DMS79 treated with DMSO at 0.1 percent for 48 hours (cell line): ENCODE results near the gene CHI3L1.

Experiments
- DNase-seq: peaks from one replicate; lab custom pipeline; 2025; lab: John Stamatoyannopoulos, UW

CHI3L1 gene

DNA sequence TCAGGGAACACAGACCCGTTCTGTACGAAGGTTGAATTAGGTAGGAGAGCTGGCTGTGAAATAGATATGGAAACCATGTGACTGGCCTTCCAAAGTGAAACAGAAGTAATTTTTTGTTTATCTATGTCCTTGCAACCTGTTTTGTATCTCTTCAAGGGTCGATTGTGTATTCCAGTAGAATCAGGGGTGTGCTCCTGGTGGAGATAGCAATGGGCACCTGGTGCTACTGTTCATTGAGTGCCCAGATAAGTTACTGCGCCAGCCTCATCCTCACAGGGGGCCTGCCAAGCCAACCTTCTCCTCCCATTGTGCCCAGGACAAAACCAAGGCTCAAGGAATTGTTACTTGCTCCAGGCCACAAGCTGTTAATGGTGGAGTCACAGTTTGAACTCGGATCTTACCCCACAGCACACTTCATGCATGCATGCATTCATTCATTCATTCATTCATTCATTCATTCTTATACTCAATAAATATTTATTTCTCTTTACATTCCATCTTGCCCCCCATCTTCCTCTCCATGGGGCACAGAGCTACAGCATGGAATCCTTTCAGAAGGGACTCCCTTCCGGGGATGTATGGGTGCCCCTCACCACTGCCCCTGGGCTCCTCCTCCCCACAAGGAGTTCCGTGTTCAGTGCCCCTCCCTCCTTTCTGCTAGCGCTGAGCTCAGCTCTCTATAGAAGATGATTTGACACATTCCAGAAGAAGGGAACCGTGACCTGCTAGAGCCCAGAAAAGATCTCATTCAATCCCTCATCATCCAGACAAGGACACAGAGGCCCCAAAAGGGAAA, 34.9 kb downstream of the CHI3L1 start:
- no peak for DNase-seq

DNA sequence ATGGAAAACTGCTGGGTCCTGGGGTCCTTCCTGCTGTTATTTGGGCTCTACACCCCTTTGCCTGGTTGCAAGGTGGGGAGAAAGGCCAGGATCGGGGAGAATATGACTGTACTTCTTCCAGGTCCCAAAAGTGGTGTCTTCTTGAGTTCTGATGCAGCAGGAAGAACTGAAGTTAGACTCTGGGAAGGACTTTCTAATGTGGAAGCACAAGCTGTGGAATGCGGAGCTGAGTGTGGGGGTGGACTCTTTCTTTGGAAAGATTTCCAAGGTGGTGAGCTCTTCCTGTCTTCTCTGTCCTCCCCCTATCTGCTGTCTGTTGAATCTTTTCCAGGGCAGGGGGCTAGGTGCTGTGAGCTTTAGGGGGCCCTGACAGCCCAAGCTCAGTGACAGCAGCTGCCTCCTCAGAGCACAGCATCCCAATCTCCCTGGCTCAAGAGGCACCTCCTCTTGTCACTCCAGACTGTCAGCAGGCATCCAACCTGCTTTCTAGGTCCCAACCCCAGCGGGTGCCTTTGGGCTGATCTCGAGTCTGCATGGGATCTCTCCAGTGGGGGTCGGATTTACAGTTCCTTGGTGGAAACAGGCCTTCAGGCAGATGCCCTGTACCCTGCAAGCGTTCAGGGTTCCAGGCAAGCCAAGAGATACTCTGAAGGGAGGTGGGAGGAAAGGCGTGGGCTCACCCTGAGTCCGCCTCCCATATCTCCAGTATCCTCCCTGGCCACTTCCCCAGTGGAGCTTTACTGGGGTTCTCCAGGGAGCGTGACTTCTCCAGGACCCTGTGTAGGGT, 35.8 kb downstream of the CHI3L1 start:
- no peak for DNase-seq

GRCh38 chr1:203149188-203149840, 37.2 kb downstream of the CHI3L1 start:
- DNase-seq = no peak

DNA sequence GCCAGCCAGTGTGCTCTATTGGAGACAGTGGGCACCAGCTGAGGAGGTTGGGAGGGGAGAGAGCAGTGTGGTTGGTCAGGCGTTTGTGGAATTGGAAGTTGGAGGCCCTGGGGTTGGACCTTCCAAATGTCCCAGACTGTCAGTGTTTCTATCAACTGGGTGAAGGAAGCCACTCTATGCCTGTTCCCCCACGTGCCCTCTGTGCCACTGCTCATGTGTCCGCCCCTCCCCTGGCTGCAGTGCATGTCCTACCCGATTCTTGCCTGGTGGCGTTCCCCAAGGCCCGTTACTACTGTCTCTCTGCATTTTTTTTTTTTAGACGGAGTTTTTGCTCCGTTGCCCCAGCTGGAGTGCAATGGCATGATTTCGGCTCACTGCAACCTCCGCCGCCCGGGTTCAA, 37.9 kb downstream of the CHI3L1 start:
- DNase-seq = no peak

DNA sequence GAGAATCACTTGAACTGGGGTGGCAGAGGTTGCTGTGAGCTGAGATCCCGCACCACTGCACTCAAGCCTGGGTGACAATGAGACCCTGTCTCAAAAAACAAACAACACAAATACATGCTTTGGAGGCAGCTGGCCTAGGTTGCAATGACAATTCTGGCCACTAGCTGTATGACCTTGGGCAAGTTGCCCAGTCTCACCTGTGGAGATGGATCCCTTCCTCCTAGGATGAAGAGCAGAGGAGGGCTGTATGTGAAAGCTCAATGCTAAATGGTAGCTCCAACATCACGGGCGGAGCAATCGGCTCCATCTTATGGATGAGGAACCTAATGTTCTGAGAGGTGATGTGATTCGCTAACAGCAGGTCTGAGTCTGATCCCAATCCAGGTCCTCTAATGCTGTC, 38.4 kb downstream of the CHI3L1 start:
- DNase-seq = no peak

DNA sequence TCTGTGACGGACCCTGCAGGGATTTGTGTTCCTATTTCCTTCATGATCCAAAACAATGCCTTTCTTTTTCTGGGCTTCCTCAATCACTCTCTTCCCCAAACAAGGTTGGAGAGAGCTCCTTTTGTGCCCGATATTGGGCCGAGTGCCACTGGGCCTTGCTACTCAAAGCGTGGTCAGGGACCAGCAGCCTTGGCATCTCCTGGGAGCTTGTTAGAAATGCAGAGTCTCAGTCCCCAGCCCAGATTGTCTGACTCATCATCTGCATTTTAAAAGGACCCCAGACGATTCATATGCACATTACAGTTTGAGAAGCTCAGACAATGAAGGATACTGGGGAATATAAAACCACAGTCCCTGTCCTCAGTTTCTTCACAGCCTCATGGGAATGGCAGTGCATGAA, 39.1 kb downstream of the CHI3L1 start:
- DNase-seq = no peak

- DNase-seq = no peak
Measured at GRCh38 chr1:203146537-203146936, 40.0 kb downstream of the CHI3L1 start.

GRCh38 chr1:203146042-203146369, 40.5 kb downstream of the CHI3L1 start:
- DNase-seq = no peak

GRCh38 chr1:203145321-203146041, 41.0 kb downstream of the CHI3L1 start:
- no peak for DNase-seq

- DNase-seq = no peak
Measured at GRCh38 chr1:203144661-203145060, 41.8 kb downstream of the CHI3L1 start.

GRCh38 chr1:203143641-203144040, 42.9 kb downstream of the CHI3L1 start:
- DNase-seq = no peak

DNA sequence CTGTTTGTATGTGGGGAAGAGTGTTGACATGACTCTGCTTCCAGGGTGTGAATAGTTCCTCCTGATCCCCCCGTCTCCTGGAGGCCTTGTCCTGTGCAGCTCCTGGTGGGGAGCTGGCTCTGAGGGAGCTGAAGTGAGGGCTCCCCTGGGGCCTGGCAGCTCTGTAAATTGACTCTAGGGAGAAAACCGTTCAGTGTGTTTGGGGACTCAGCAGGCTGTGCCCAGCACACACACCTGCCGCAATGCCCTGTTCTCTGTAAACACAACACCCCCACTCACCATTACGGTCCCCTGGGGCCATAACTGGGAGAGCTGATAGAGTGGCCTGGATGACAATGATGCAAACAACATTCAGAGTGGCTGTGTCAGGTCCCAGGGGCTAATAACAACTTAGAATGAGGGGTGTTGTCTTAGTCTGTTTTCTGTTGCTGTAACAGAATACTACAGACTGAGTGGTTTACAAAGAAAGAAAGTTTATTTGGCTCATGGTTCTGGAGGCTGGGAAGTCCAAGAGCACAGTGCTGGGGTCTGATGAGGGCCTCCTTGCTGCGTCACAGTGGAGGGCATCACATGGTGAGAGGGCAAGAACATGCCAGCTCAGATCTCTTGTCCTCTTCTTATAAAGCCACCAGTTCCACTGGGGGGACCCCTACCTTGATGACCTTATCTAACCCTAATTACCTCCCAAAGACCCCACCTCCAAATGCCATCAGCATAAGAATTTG, 43.7 kb downstream of the CHI3L1 start:
- no peak for DNase-seq

- no peak for DNase-seq
Measured at GRCh38 chr1:203142124-203142523, 44.4 kb downstream of the CHI3L1 start.

DNA sequence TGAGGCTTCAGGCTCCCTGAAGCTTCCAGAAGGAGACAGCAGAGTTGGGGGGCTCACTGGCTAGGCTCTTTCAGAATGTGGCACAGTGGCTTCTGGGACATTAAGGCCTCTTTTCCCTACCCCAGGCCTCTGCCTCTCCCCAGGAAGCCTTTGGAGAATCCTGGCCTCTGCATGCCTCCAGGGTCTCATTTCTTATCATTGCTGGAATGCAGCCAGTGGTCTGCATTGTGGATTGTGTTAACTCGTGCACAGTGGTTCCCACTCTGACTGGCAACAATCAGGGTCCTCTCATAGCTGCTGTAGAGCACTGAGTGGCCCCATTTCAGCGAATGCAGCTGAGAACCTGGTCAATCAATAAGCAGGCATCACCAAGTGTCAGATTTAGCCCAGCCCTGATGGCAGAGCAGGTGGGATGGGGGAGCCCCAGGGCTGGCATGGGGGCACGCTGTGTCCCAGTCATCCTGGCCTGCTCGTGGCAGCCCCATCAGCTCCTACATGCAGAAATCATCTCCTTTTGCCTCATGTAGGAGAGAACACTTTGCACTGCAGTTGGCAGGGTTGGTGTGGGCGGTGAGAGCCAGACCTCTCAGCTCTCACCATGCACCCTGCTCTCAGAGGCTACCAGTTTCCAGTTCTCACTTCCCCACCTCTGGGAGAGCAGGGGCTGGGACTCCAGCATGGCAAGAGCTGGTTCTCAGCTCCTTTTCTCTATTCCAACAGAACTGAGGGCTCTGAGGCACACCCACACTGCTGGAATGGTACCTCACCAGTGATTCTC, 45.6 kb downstream of the CHI3L1 start:
- DNase-seq = no peak

DNA sequence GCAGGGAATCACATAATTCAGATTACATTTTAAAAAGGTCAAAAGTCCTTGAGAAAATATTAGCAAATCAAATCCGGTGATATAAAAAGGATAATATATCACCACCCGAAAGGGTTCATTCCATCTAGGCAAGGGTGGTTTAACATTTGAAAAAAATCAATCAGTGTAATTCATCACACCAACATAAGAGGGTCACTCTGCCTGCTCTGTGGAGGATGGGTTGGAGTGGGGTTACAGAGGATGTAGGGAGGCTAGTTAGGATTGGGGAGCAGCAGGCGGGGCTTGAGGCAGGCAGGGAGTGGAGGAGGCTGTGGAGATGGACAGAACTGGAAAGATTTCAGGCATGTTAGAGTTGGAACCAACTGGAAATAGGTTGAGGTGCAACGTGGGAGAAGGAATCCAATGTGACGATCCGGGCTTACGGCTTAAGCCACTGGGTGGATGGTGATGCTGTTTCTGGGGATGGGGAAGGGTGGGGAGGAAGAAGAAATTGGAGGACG, 46.5 kb downstream of the CHI3L1 start:
- DNase-seq = no peak

GRCh38 chr1:203138066-203138465, 48.4 kb downstream of the CHI3L1 start:
- no peak for DNase-seq

DNA sequence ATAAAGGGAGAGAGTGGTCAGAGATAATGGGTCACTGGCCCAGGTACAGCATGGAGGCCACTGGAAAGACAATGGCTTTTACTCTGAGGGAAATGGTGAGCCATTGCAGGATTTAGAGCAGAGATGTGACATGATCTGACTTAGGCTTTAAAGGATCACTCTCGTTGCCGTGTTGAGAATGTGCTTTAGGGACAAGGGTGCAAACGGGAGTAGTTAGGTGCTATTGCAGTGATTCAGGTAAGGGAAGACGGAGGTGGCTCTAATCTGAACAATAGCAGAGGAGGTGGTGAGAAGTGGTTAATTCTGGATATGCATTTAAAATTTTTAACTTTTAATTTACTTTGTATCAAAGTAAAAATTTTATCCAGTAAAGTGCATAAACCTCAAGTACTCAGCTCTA, 49.2 kb downstream of the CHI3L1 start:
- no peak for DNase-seq

- DNase-seq = no peak
Measured at GRCh38 chr1:203136409-203137042, 50.0 kb downstream of the CHI3L1 start.

- no peak for DNase-seq
Measured at GRCh38 chr1:203135636-203136305, 50.7 kb downstream of the CHI3L1 start.
